ENCODE measurements around the gene RGS21. TPM values are rescaled to one million over a fixed set of nuclear protein-coding genes. Genes with fewer than 3 reads are reported as not detected.

The RGS21 gene
- total RNA-seq, 1 donor, result not detected

DNA sequence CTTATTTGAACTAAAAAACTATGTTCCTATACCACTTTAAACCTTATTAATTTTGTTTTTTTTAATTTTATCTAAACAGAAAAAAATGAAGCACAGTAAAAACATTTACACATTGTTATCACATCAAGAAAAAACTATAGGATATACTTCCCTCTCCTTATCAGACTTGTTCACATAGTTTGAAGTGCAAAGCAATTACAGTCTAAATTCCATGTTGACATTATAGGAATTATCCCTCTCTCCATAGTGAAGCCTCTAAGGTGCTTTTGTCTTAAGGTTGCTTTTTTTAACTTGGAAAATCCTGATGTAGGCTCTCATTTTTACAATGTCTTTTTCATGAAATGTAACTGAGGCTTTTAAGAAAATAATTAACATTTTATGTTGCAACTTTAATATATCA lies 85.8 kb downstream of the RGS21 start:
- H3K4me3 ChIP-seq (ENCODE audit: low read length), result no peak overlapping the region
- no peaks in the 10 kb centered on the region for H3K27me3 ChIP-seq (ENCODE audit: insufficient read depth, low read length)
- H3K9me3 ChIP-seq (ENCODE audit: low read depth, low read length), result no peaks in the 10 kb centered on the region
- no peaks in the 10 kb centered on the region for H3K4me1 ChIP-seq (ENCODE audit: insufficient read depth, low read length)

DNA sequence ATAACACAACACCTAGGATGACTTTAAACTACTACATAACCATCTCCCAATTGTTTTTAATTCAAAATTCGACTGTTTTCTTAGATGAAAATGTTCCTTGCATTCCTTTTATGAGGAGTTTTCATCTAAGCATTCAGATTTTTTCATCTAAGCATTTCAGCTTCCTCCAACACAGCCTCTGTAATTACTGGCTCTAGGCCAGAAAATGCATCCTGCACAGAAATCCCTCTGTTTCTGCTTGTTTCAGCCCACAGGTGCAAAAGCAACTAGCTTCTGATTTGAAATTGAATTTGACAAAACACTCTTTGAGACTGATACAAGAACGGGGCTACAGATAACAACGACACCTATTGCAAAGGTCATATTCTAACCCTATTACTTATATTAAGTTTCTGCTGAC lies 90.4 kb downstream of the RGS21 start:
- Histone ChIP-seq H3K9me3 (ENCODE audit: low read depth, low read length) (no peaks in the 10 kb centered on the region), H3K4me1 (ENCODE audit: insufficient read depth, low read length) (no peaks in the 10 kb centered on the region), H3K27me3 (ENCODE audit: insufficient read depth, low read length) (no peaks in the 10 kb centered on the region), H3K4me3 (ENCODE audit: low read length) (no peak overlapping the region)

Other genes with a start within 250 kb of the RGS21 start
- gene RGS18, start 158.5 kb upstream of the RGS21 start, total RNA-seq, result 263 TPM